K562 (cell line): ENCODE results near the gene PLA2G4A. TPM values are rescaled to one million over a fixed set of nuclear protein-coding genes. Genes with fewer than 3 reads are reported as not detected.

ENCODE experiments used
- ATAC-seq: fragments of 200-7000 bp; cut with Tn5 transposase; 3 replicates; pipeline ENCODE4 v1.9.1; 2020; ENCODE audit warnings: moderate library complexity
- Bru-seq: library from RNA; stranded (reverse); fragments of 400-500 nt; gene quantifications from one replicate; lab custom pipeline; 2021; lab: Mats Ljungman, UMichigan
- BruChase-seq, 2 experiments: library from RNA; stranded (reverse); fragments of 400-500 nt; gene quantifications; one replicate each; lab custom pipeline; 2021; lab: Mats Ljungman, UMichigan
- BruUV-seq: library from RNA; stranded (reverse); fragments of 400-500 nt; replicated peaks from 2 replicates; lab custom pipeline; 2021; lab: Mats Ljungman, UMichigan
- CTCF ChIA-PET: fragments of 300-600 bp; formaldehyde crosslinking; extraction: SDS; loops from one replicate; lab custom pipeline; 2021; ENCODE audit warnings: low intra/inter-chr PET ratio; lab: Yijun Ruan, JAX
- POLR2A ChIA-PET: fragments of 300-600, 350-650 bp; sonication (Branson Sonifier 250); formaldehyde crosslinking; extraction: SDS; loops from one replicate; lab custom pipeline; 2021; ENCODE audit warnings: antibody characterized with exemption, inconsistent platforms; lab: Yijun Ruan, JAX
- DNase-seq, 4 experiments: peaks; one replicate each; pipeline versions ENCODE4 v3.0.0 to v3.0.0-alpha.2; 2011 to 2018; ENCODE audit warnings: low spot score in 3 of 4, mixed read lengths in 3 of 4; ENCODE audit errors: extremely low read depth in 1 of 4
- FAIRE-seq: peaks from 2 replicates; lab custom pipeline; 2011; peaks lifted over from hg19 to GRCh38; lab: Jason Lieb, UNC
- H2AFZ ChIP-seq: 2 replicates; pipeline ENCODE4 v1.6.0; 2011; ENCODE audit warnings: low read depth, low read length, control low read depth, inconsistent platforms
- H3K27ac ChIP-seq: fragments of 200-600 bp; 3 replicates; pipeline ENCODE4 v1.8.0; 2011; ENCODE audit warnings: low read depth, mild to moderate bottlenecking, control low read depth, inconsistent platforms, low read length, moderate library complexity, mixed read lengths; ENCODE audit errors: extremely low read depth
- H3K27me3 ChIP-seq, 2 experiments: fragments of 300-600 bp in 1 of 2; 2 replicates in 1 of 2; 3 replicates in 1 of 2; pipeline versions ENCODE4 v1.6.0 to v1.8.0; 2011; ENCODE audit warnings: inconsistent platforms in 2 of 2, low read length in 2 of 2, mild to moderate bottlenecking in 1 of 2, mixed read lengths in 1 of 2, moderate library complexity in 1 of 2; ENCODE audit not compliant: control insufficient read depth in 2 of 2, insufficient read depth in 2 of 2
- H3K36me3 ChIP-seq: fragments of 300-600 bp; 3 replicates; pipeline ENCODE4 v1.8.0; 2011; ENCODE audit warnings: mild to moderate bottlenecking, low read length, inconsistent platforms; ENCODE audit not compliant: control insufficient read depth, insufficient read depth
- H3K4me1 ChIP-seq, 2 experiments: fragments of 200-600 bp in 1 of 2; replicated peaks in 1 of 2; 2 replicates in 1 of 2; 3 replicates in 1 of 2; pipeline versions ENCODE4 v1.5.1 to v1.8.0; 2011; ENCODE audit warnings: inconsistent platforms in 2 of 2, low read length in 2 of 2, mild to moderate bottlenecking in 1 of 2, mixed read lengths in 1 of 2, moderate library complexity in 1 of 2; ENCODE audit not compliant: control insufficient read depth in 2 of 2, insufficient read depth in 2 of 2
- H3K4me2 ChIP-seq: 2 replicates; pipeline ENCODE4 v1.6.1; 2011; ENCODE audit warnings: low read length, control low read depth, inconsistent platforms, mixed read lengths; ENCODE audit not compliant: insufficient read depth
- H3K4me3 ChIP-seq: fragments of 200-600 bp; sonication (generic), shearing (Covaris generic); 2 replicates; pipeline ENCODE4 v1.5.1; 2016; ENCODE audit warnings: control low read depth, inconsistent platforms
- H3K79me2 ChIP-seq: fragments of 200-600 bp; 3 replicates; pipeline ENCODE4 v1.8.0; 2011; ENCODE audit warnings: low read length, inconsistent platforms; ENCODE audit not compliant: control insufficient read depth, insufficient read depth
- H3K9ac ChIP-seq, 2 experiments: 2 replicates each; pipeline versions ENCODE4 v1.6.0 to v1.6.1; 2011; ENCODE audit warnings: low read depth in 2 of 2, low read length in 2 of 2, control low read depth in 1 of 2, inconsistent platforms in 1 of 2, mild to moderate bottlenecking in 1 of 2, mixed read lengths in 1 of 2; ENCODE audit not compliant: insufficient read depth in 1 of 2
- H3K9me1 ChIP-seq: one replicate; pipeline ENCODE4 v1.6.0; 2011; ENCODE audit warnings: inconsistent platforms, mild to moderate bottlenecking, low read length, moderate library complexity; ENCODE audit not compliant: control insufficient read depth, insufficient read depth
- H3K9me3 ChIP-seq: replicated peaks from 2 replicates; pipeline ENCODE4 v1.5.1; 2011; ENCODE audit warnings: low read depth, low read length, inconsistent platforms; ENCODE audit not compliant: control insufficient read depth, insufficient read depth
- H4K20me1 ChIP-seq: replicated peaks from 2 replicates; pipeline ENCODE4 v1.6.1; 2011; ENCODE audit warnings: low read length, inconsistent platforms, mixed read lengths; ENCODE audit not compliant: control insufficient read depth, insufficient read depth
- PHF8 ChIP-seq: fragments of 200-600 bp; sonication (generic); IDR thresholded peaks from 2 replicates; pipeline ENCODE4 v1.6.1; 2012; ENCODE audit warnings: mixed run types, mild to moderate bottlenecking, inconsistent platforms, low read length, moderate library complexity, borderline replicate concordance
- SAP30 ChIP-seq: fragments of 200-600 bp; sonication (generic); IDR thresholded peaks from 2 replicates; pipeline ENCODE4 v1.6.1; 2012; ENCODE audit warnings: borderline replicate concordance, low read depth, mild to moderate bottlenecking, moderate library complexity, low read length, control low read depth, inconsistent platforms; ENCODE audit not compliant: insufficient read depth, poor library complexity, severe bottlenecking
- ZBTB12 ChIP-seq: fragments of 250-450 bp; sonication (Bioruptor Pico); IDR thresholded peaks from 2 replicates; pipeline ENCODE4 v1.4.0; 2020
- WGBS: fragments of 100-300 bp; shearing (Covaris generic); methylation state at CpG from one replicate; pipeline ENCODE4 v1.1.6; 2016; ENCODE audit warnings: low coverage, mixed read lengths; ENCODE audit not compliant: insufficient coverage; ENCODE audit errors: missing lambda C conversion rate; 5-methylcytosine and 5-hydroxymethylcytosine counted together
- in situ Hi-C: fragments of 300-500 bp; cut with MboI; formaldehyde crosslinking; loops from 4 replicates; pipeline ENCODE4 v1.15.0; 2018; ENCODE audit warnings: inconsistent platforms, mixed read lengths
- intact Hi-C: fragments of 100-400 bp; cut with micrococcal nuclease; formaldehyde crosslinking; loops from 2 replicates; pipeline ENCODE4 v1.14.2; 2022
- long read RNA-seq, 3 experiments: library from polyadenylated mRNA in 2 of 3; library from RNA in 1 of 3; unstranded in 2 of 3; stranded (forward) in 1 of 3; transcript quantifications; one replicate each; pipeline ENCODE4 v2.0.0, GENCODE V29; 2019 to 2022
- polyA minus RNA-seq, 3 experiments: library from RNA; depleted of rRNA, polyadenylated mRNA; stranded (reverse); fragments of >200 nt; gene quantifications; 2 replicates each; pipeline ENCODE4 v1.2.3, GENCODE V29; 2011
- polyA plus RNA-seq, 8 experiments: library from polyadenylated mRNA; depleted of rRNA in 4 of 8; stranded (reverse) in 5 of 8; unstranded in 3 of 8; fragments of >200 nt; fragmentation: Nextera tagmentation in 2 of 8; fragmentation: Illumina TruSeq in 1 of 8; extraction: Ambion mirVana in 2 of 8; extraction: Trizol in 1 of 8; gene quantifications; 2 replicates each; pipeline versions ENCODE4 v1.2.1 to v1.2.3, GENCODE V29; 2011 to 2014; ENCODE audit warnings: inconsistent platforms in 1 of 8, missing spikeins in 1 of 8
- total RNA-seq, 7 experiments: library from RNA; depleted of rRNA in 6 of 7; stranded (reverse); fragments of >200 nt in 6 of 7; fragmentation: Illumina TruSeq in 2 of 7; extraction: Trizol in 2 of 7; gene quantifications; 2 replicates each; pipeline versions ENCODE4 v1.2.1 to v1.2.3, GENCODE V29; 2011 to 2021; ENCODE audit warnings: low replicate concordance in 1 of 7

The PLA2G4A gene
- total RNA-seq (2011; cell fraction: chromatin; rRNA removed; ENCODE audit: low replicate concordance): not detected in 2 replicates
- not detected in 2 replicates for total RNA-seq (2011; cell fraction: nucleolus; rRNA removed)
- total RNA-seq (2011; cell fraction: nucleoplasm; rRNA removed): not detected in 2 replicates
- total RNA-seq (2014; rRNA removed) (not detected in 2 replicates), total RNA-seq (2014; rRNA removed; fragmentation: Illumina TruSeq; extraction: Trizol) (0.25 TPM in 1 of 2 replicates, not detected in the other), total RNA-seq (2015; rRNA removed; fragmentation: Illumina TruSeq; extraction: Trizol) (0.11 and 0.22 TPM in 2 replicates), total RNA-seq (2021) (0.16 TPM in 1 of 2 replicates, not detected in the other), polyA plus RNA-seq (2011; rRNA removed) (0.34 and 0.71 TPM in 2 replicates), polyA plus RNA-seq (2014; fragmentation: Illumina TruSeq; extraction: Trizol) (0.04 TPM in 1 of 2 replicates, not detected in the other), polyA plus RNA-seq (2014; fragmentation: Nextera tagmentation; extraction: Ambion mirVana) (under 1 TPM in 1 of 2 experiments, not detected in 1; 0.15 TPM), polyA plus RNA-seq (2014; rRNA removed) (not detected in 2 replicates), polyA minus RNA-seq (2011; rRNA and poly(A)+ RNA removed) (0.53 and 0.78 TPM in 2 replicates), Bru-seq, nascent RNA (percentile 11 among the genes with signal in this experiment), BruChase-seq, experiment 1, labeled RNA remaining after a 2-hour chase (percentile 9 among the genes with signal in this experiment), BruChase-seq, experiment 2, labeled RNA remaining after a 6-hour chase (percentile 9 among the genes with signal in this experiment)
- polyA plus RNA-seq (2011; cell fraction: cytosol; rRNA removed): 0.12 and 0.25 TPM in 2 replicates
- polyA plus RNA-seq (2011; cell fraction: nucleus; rRNA removed): 0.09 and 0.20 TPM in 2 replicates
- 0.08 and 0.17 TPM in 2 replicates for polyA plus RNA-seq (2012)
- polyA minus RNA-seq (2011; cell fraction: cytosol; rRNA and poly(A)+ RNA removed): 0.91 and 1.0 TPM in 2 replicates
- polyA minus RNA-seq (2011; cell fraction: nucleus; rRNA and poly(A)+ RNA removed): 0.13 and 0.56 TPM in 2 replicates
- long read RNA-seq, experiment 1: 0 reads
- long read RNA-seq, experiment 2: 0 reads
- long read RNA-seq, experiment 3: 0 reads

GRCh38 chr1:186828611-186829454, at the start of gene PLA2G4A:
PLA2G4A (plus strand) TSS chr1:186828949; CDS start chr1:186854355, 25,406 bp downstream.
- H2AFZ ChIP-seq: no peak within 1 kb of the TSS
- H3K4me2 ChIP-seq: no peak within 1 kb of the TSS
- H3K36me3 ChIP-seq: no peaks in the 10 kb centered on the region
- no peak for TF ChIP-seq PHF8
- peak; percentile 19 for TF ChIP-seq SAP30
- TF ChIP-seq ZBTB12: 0 out of 2 replicates have a peak, but pooled peaks have one; percentile 20
- H3K79me2 ChIP-seq: no peaks in the 10 kb centered on the region
- 4% methylated on average over 17 of the region's 17 CpGs for WGBS
- POLR2A ChIA-PET: no interaction called here
- no peak within 1 kb of the TSS for H3K27ac ChIP-seq
- H3K9me3 ChIP-seq: no peaks in the 10 kb centered on the region
- FAIRE-seq (no peak), DNase-seq (peak in 1 of 4 experiments; percentile 2), ATAC-seq (no peak)
- in situ Hi-C loops (no loop called here), intact Hi-C loops (no loop called here)
- H3K4me1 ChIP-seq: no peaks in the 10 kb centered on the region
- no peaks in the 10 kb centered on the region for H3K9me1 ChIP-seq
- CTCF ChIA-PET: no interaction called here
- H4K20me1 ChIP-seq: no peaks in the 10 kb centered on the region
- BruUV-seq: no TSS peak
- no peaks in the 10 kb centered on the region for H3K27me3 ChIP-seq
- no peak within 1 kb of the TSS for H3K9ac ChIP-seq
- no peak within 1 kb of the TSS for H3K4me3 ChIP-seq
